Transverse colon (tissue), 4 donors: Measurements from ENCODE around the gene AKAP7. TPM values are rescaled to one million over a fixed set of nuclear protein-coding genes. Genes with fewer than 3 reads are reported as not detected.

Experiments used
- DNase-seq: peaks from one replicate; pipeline ENCODE4 v3.0.0-alpha.2; 2019
- H3K27ac ChIP-seq, 4 donors: fragments of 200-600 bp; sonication (generic); 2 replicates each; pipeline ENCODE4 v1.5.1; 2016 to 2018; ENCODE audit warnings: inconsistent platforms in 4 of 4
- H3K27me3 ChIP-seq: fragments of 200-600 bp; sonication (generic); 2 replicates; pipeline ENCODE4 v1.5.1; 2017; ENCODE audit warnings: inconsistent platforms
- H3K36me3 ChIP-seq, 4 donors: fragments of 200-600 bp; sonication (generic); 2 replicates each; pipeline ENCODE4 v1.5.1; 2017 to 2019; ENCODE audit warnings: inconsistent platforms in 4 of 4
- H3K4me1 ChIP-seq, 4 donors: fragments of 200-600 bp; sonication (generic); 2 replicates each; pipeline ENCODE4 v1.5.1; 2017 to 2020; ENCODE audit warnings: inconsistent platforms in 4 of 4
- H3K4me3 ChIP-seq, 4 donors: fragments of 200-600 bp; sonication (generic); 1 replicate in 1 of 4; 2 replicates in 3 of 4; pipeline versions ENCODE4 v1.5.1 to v1.6.1; 2017 to 2019; ENCODE audit warnings: inconsistent platforms in 4 of 4
- H3K9me3 ChIP-seq, 2 donors: fragments of 200-600 bp; sonication (generic); 2 replicates each; pipeline ENCODE4 v1.5.1; 2017 to 2019; ENCODE audit warnings: inconsistent platforms in 2 of 2
- EP300 ChIP-seq: sonication (generic); formaldehyde crosslinking; IDR thresholded peaks from one replicate; pipeline ENCODE4 v1.6.1; 2017; ENCODE audit warnings: antibody characterized with exemption, low read depth
- POLR2A ChIP-seq: fragments of 450-650 bp; IDR thresholded peaks from one replicate; pipeline ENCODE4 v1.6.1; 2016; ENCODE audit warnings: antibody characterized with exemption, mild to moderate bottlenecking, moderate library complexity
- POLR2AphosphoS5 ChIP-seq, 3 donors: sonication (generic); formaldehyde crosslinking; IDR thresholded peaks; one replicate each; pipeline ENCODE4 v1.6.1; 2016; ENCODE audit warnings: antibody characterized with exemption in 3 of 3
- WGBS, 2 donors: methylation state at CpG; one replicate each; pipeline ENCODE4 v1.1.5; 2018; ENCODE audit warnings: low coverage in 1 of 2; 5-methylcytosine and 5-hydroxymethylcytosine counted together
- in situ Hi-C, 4 donors: fragments of 200-750 bp; cut with MboI; loops; one replicate each; pipeline versions ENCODE4 v1.15.0 to v1.15.1; 2017; ENCODE audit warnings: low sequenced_read_pairs in 3 of 4, low pct_ligation_motif_present in 1 of 4, low pct_unique_long_range_greater_than_20kb in 1 of 4
- intact Hi-C: fragments of 100-400 bp; cut with DNase I; formaldehyde crosslinking; loops from one replicate; pipeline ENCODE4 v1.15.1; 2023; ENCODE audit warnings: low total_unique reads
- total RNA-seq, 4 donors: library from RNA; depleted of rRNA; stranded (reverse); fragments of >200 nt; gene quantifications; one replicate each; pipeline ENCODE4 v1.1.0, GENCODE V29; 2016
- TF ChIP-seq, protein P1 (sequence below), 5 experiments: fragments of 200-600 bp in 3 of 5; fragments of 450-650 bp in 2 of 5; sonication (generic) in 3 of 5; IDR thresholded peaks; 1 replicate in 2 of 5; 2 replicates in 3 of 5; pipeline ENCODE4 v1.5.1; 2016 to 2017; ENCODE audit warnings: antibody characterized with exemption in 5 of 5, inconsistent platforms in 3 of 5, mild to moderate bottlenecking in 2 of 5, moderate library complexity in 1 of 5

Gene AKAP7
- total RNA-seq, 4 donors from 2014 or later: 4.9 to 19.1 (median 12.0) TPM

DNA sequence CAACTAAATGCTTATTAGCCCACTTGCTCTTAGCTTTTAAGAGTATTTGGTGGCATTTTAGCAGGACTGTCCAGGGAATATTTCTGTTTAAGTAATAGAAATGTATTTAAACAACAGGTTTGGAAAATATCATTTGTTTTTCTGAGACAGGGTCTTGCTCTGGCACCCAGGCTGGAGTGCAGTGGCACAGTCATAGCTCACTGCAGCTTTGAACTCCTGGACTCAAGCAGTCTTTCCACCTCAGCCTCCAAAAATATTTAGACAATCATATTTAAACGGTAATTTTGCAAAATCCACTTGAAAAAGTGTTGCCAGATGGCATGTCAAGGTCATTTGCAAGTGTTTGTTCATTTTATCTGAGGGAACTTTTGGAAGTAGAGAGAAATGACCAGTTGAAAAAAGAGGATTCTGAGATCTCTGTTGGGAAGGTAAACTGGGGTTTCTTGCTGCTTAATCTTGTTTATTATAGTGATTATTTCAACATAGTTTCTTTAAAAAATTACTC, 25.0 kb downstream of the AKAP7 start:
- H3K9me3 ChIP-seq: no peaks in the 10 kb centered on the region
- intact Hi-C loops: no loop called here
- no peak for DNase-seq
- no peak overlapping the region for H3K4me3 ChIP-seq
- peaks cover 0 to 4% (median 0%) of the 10 kb centered on the region in 4 donors for H3K36me3 ChIP-seq
- TF ChIP-seq POLR2AphosphoS5 (IDR thresholded peaks at IDR 0.05): no peak
- no peaks in the 10 kb centered on the region for H3K4me1 ChIP-seq
- in situ Hi-C loops: no loop called here
- WGBS, 2 donors: 33 to 39% methylated on average over 1 of the region's 1 CpG
- H3K27me3 ChIP-seq: no peaks in the 10 kb centered on the region
- no peak overlapping the region for H3K27ac ChIP-seq

DNA sequence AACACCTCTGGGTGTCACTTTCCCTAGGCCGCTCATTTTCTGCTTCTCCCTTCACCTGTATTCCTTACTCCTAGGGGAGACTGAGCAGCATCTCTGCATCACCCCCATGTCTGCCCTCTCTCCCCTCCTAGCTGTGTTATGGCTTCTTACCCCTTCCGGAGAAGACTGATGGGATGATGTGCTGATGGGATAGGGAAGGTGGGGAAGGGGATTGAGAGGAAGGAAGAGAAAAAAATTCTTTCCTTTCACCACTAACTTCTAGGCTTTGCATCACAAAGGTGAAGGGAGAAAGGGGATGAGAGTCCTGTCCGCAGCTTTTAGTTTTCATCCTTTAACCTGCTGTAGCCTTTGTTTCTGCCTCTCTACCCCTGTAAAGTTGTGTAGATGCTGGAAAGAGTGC, 26.7 kb downstream of the AKAP7 start:
- Histone ChIP-seq H3K36me3 (peaks cover 0 to 4% (median 0%) of the 10 kb centered on the region in 4 donors), H3K27ac (no peak overlapping the region), H3K9me3 (no peaks in the 10 kb centered on the region), H3K4me3 (no peak overlapping the region), H3K4me1 (no peaks in the 10 kb centered on the region), H3K27me3 (no peaks in the 10 kb centered on the region)
- in situ Hi-C loops (no loop called here), intact Hi-C loops (no loop called here)
- WGBS, 2 donors: 95 to 100% methylated on average over 1 to 3 of the region's 3 CpGs
- no peak for TF ChIP-seq POLR2A
- TF ChIP-seq EP300: no peak
- TF ChIP-seq, protein P1, sequence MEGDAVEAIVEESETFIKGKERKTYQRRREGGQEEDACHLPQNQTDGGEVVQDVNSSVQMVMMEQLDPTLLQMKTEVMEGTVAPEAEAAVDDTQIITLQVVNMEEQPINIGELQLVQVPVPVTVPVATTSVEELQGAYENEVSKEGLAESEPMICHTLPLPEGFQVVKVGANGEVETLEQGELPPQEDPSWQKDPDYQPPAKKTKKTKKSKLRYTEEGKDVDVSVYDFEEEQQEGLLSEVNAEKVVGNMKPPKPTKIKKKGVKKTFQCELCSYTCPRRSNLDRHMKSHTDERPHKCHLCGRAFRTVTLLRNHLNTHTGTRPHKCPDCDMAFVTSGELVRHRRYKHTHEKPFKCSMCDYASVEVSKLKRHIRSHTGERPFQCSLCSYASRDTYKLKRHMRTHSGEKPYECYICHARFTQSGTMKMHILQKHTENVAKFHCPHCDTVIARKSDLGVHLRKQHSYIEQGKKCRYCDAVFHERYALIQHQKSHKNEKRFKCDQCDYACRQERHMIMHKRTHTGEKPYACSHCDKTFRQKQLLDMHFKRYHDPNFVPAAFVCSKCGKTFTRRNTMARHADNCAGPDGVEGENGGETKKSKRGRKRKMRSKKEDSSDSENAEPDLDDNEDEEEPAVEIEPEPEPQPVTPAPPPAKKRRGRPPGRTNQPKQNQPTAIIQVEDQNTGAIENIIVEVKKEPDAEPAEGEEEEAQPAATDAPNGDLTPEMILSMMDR (IDR thresholded peaks at IDR 0.05): no peak
- TF ChIP-seq POLR2AphosphoS5 (IDR thresholded peaks at IDR 0.05): no peak
- no peak for DNase-seq

DNA sequence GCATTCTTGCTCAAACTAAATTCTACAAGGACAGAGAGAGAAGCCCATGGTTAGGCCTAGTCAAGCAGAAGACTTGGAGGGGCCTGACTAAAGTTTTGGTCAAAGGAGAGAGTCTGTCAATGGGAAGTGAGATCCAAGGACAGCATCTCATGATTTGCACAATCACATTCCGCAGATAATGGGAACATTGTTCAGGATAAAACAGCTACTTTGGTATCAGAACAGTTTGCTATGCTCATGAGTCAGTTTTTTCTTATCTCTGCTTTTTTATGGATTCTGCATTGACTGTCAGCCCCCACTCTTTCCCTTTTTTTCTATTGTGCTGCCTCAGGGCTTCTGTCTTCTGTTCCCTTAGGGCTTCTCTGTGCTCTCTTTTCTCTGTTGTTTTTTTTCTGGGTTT, 28.6 kb downstream of the AKAP7 start:
- Histone ChIP-seq H3K9me3 (no peaks in the 10 kb centered on the region), H3K36me3 (peaks cover 0 to 4% (median 0%) of the 10 kb centered on the region in 4 donors), H3K27ac (no peak overlapping the region), H3K4me1 (no peaks in the 10 kb centered on the region), H3K4me3 (no peak overlapping the region), H3K27me3 (no peaks in the 10 kb centered on the region)
- whole genome bisulfite sequencing, 2 donors: 67 to 86% methylated on average over 1 of the region's 1 CpG
- TF ChIP-seq POLR2AphosphoS5 (IDR thresholded peaks at IDR 0.05) (no peak), EP300 (no peak), POLR2A (no peak)
- TF ChIP-seq, protein P1 (IDR thresholded peaks at IDR 0.05): no peak
- in situ Hi-C loops: no loop called here
- no peak for DNase-seq
- intact Hi-C loops: no loop called here

DNA sequence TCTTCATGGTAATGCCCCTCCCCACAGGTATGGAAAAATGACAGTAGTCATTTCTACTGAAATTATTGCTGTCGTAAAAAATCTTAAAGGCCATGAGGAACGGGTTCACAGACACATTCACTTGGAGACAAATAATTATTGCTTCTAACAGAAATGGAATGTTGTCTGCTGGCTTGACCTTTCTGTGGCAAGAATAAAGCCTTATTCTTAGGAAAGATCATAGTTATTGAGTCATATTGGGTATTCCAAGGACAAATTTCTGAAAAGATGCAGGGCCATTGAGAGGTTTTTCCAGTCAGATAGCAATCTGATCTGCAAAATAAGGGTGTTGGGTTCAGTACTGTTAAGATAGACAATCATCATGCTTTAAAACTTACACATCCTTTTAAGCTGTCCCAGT, 29.2 kb downstream of the AKAP7 start:
- DNase-seq: no peak
- H3K4me3 ChIP-seq: no peak overlapping the region
- intact Hi-C loops (no loop called here), in situ Hi-C loops (no loop called here)
- H3K4me1 ChIP-seq: no peaks in the 10 kb centered on the region
- 58 to 63% methylated on average over 2 of the region's 2 CpGs for WGBS, 2 donors
- H3K27me3 ChIP-seq: no peaks in the 10 kb centered on the region
- TF ChIP-seq POLR2A (no peak), EP300 (no peak), POLR2AphosphoS5 (IDR thresholded peaks at IDR 0.05) (no peak)
- TF ChIP-seq, protein P1 (IDR thresholded peaks at IDR 0.05): no peak
- peaks cover 0 to 4% (median 0%) of the 10 kb centered on the region in 4 donors for H3K36me3 ChIP-seq
- H3K9me3 ChIP-seq: no peaks in the 10 kb centered on the region
- no peak overlapping the region for H3K27ac ChIP-seq

DNA sequence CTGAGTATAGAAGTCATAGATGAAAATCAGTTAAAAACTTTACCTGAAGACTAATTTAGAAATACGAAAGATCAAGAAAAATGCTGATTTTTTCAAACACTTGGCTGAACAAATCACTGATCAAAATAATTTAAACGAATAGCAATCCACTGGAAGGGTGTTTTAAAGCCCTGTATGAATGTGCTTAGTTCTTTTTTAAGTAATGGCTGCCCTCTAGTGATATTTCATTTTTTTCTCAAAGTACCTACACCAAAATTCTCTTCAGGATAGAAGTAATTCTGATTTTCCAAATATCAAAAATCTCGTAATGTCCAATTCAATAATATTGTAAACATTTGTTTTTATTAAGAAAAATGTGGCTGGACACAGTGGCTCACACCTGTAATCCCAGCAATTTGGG, 32.5 kb downstream of the AKAP7 start:
- TF ChIP-seq POLR2A (no peak), POLR2AphosphoS5 (IDR thresholded peaks at IDR 0.05) (no peak), EP300 (no peak)
- TF ChIP-seq, protein P1 (IDR thresholded peaks at IDR 0.05): no peak

More for the DNA sequence above, 32.5 kb downstream of the AKAP7 start:
- intact Hi-C loops: no loop called here
- Histone ChIP-seq H3K4me1 (no peaks in the 10 kb centered on the region), H3K4me3 (no peak overlapping the region), H3K27me3 (no peaks in the 10 kb centered on the region), H3K36me3 (no peaks in the 10 kb centered on the region), H3K27ac (no peak overlapping the region), H3K9me3 (no peaks in the 10 kb centered on the region)
- in situ Hi-C loops: no loop called here
- DNase-seq: no peak
- WGBS, 2 donors: 52 to 69% methylated on average over 3 of the region's 3 CpGs
